ENCODE results near the gene GPN1.
"Not testable (repeated sequence)": the region's sequence is repeated elsewhere in the genome, so short reads cannot be mapped to it uniquely, and the experiment has no call there.

Gene GPN1

DNA sequence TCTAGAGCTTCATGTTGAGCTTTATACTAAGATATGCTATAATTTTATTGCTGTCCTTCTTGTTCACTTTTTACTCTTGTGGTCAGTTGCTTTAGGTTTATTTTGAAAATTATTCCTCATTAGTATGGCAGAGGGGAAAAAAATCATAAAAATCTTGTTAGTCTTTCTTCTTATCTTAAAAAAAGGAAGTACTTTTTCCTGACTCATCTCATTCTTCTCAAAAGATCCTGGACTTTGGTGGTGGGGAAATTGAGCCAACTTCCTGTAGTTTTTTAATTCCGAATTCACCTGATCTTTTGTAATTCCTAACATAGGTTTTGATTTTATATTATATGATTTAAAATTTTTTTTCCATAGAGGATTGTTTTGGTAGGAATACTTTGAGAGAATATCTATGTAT is 38.6 kb downstream of the GPN1 start:
- in situ Hi-C loops (cut with MboI; ENCODE audit: low sequenced_read_pairs), result no loop called here

DNA sequence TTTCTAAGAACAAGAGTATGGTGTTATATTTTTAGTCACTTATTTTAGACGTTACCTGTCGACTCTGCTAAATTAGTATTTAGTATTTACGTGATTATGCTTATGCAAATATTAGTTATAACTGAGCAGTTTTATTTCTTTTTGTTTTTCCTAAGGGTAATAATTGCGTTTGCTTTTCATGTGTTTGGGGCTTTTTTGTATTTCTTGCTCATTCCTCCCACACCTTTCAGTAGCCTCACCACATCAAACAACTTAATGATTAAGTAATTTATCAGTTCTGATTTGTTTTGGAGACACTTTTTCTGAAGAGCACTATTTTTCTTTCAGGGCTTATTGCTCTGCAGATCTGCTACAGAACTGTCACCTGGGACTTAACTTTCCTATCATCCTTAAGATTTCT is 42.4 kb downstream of the GPN1 start:
- in situ Hi-C loops (cut with MboI; ENCODE audit: low sequenced_read_pairs), result no loop called here

- in situ Hi-C loops (cut with MboI; ENCODE audit: low sequenced_read_pairs), result no loop called here
Observed at GRCh38 chr2:27672723-27673486, 44.1 kb downstream of the GPN1 start.

DNA sequence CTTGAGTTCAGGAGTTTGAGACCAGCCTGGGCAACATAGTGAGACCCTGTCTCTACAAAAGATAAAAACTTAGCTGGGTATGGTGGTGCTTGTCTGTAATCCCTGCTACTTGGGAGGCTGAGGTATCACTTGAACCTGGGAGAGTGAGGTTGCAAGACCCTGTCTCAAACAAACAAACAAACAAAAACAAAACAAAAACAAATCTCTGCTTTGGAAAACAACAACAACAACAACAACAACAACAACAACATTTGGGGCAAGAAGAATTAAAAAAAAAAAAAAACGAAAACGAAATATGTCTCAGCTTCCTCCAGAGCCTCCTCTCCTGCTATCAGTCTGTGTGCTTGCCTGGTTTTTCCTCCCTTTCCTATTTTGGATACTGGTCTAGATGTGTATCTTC is 51.7 kb downstream of the GPN1 start:
- in situ Hi-C loops (cut with MboI; ENCODE audit: low sequenced_read_pairs), result no loop called here

GRCh38 chr2:27681841-27682240 is 53.0 kb downstream of the GPN1 start:
- in situ Hi-C loops (cut with MboI; ENCODE audit: low sequenced_read_pairs), result no loop called here

- in situ Hi-C loops (cut with MboI; ENCODE audit: low sequenced_read_pairs), result not testable (repeated sequence)
Observed at GRCh38 chr2:27682334-27682771, 53.5 kb downstream of the GPN1 start.

GRCh38 chr2:27683390-27684071 is 54.7 kb downstream of the GPN1 start:
- in situ Hi-C loops (cut with MboI; ENCODE audit: low sequenced_read_pairs), result no loop called here

DNA sequence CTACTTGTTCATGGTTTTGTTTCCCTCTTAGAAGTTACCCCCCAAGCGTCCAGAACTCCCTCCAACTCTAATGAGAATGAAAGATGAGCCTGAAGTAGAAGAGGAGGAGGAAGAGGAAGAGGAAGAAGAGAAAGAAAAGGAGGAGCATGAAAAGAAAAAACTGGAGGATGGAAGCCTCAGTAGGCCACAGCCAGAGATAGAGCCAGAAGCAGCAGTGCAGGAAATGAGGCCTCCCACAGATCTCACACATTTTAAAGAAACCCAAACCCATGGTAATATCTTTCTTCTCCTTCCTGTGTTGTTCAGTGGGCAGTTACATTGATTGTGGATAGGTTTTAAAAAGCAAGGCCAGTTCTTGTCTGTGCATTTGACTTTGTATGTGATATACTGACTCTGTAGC is 56.2 kb downstream of the GPN1 start:
- in situ Hi-C loops (cut with MboI; ENCODE audit: low sequenced_read_pairs), result not testable (repeated sequence)

DNA sequence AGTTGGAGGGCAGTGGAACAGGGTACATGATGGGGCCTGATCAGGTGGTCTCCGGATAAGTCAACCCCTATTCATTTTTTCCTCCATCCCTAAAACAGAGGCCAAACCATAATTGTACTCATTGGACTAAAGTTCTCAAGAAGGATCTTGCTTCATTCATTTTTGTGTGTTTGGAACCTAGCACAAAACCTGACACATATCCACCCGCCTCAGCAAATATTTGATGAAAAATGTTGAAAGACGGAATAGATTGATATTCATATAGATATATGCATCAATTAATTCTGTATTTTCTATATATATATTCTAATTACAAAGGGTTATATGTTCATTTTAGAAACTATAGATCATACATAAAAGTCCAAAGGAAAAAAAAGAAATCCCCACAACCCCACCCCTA is 56.7 kb downstream of the GPN1 start:
- in situ Hi-C loops (cut with MboI; ENCODE audit: low sequenced_read_pairs), result no loop called here

- in situ Hi-C loops (cut with MboI; ENCODE audit: low sequenced_read_pairs), result no loop called here
Observed at GRCh38 chr2:27687232-27687631, 58.4 kb downstream of the GPN1 start.

DNA sequence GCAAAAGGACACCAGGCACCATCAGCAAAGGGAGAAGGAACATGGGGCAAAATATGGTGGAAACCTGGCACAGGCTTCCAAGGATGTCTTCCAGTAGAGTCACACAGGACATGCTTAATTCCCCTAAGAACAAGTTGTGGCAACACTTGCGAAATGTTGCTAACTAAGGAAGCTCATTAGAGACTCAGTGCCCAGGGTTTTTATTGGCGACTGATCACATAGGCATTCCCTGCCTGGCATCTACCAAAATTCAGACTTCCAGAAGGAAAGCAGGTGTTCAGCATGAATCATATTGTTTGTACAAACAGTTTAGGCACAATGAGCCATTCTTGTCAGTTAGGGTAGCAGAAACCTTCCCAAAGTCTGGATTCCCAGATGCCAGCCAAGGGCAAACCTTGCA is 60.6 kb downstream of the GPN1 start:
- in situ Hi-C loops (cut with MboI; ENCODE audit: low sequenced_read_pairs), result no loop called here

GRCh38 chr2:27690052-27690451 is 61.2 kb downstream of the GPN1 start:
- in situ Hi-C loops (cut with MboI; ENCODE audit: low sequenced_read_pairs), result no loop called here

DNA sequence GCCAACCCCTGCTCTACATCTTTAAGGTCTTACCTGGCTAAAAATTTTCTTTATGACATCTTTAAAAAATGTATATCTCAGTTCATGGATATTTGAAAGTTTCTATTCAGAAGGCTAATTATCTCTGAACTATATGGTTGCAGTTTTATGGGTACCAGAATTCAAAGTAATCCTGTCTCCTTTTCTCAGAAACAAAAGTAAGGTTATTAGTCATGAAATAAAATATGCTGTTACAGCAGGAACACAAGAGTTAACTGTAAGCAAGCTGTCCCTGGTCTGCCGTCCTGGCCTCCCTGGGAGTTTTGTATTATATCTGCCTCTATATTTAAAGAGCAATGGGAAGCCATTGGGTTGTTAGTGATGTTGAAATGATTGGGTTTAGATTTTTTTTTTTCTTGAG is 68.8 kb downstream of the GPN1 start:
- in situ Hi-C loops (cut with MboI; ENCODE audit: low sequenced_read_pairs), result no loop called here
